ENCODE data around the gene C1R.

GRCh38 chr12:7073946-7074345 lies 18.3 kb downstream of the C1R start:
- TF ChIP-seq CTCF (IDR thresholded peaks at IDR 0.05), result no peak
- no peak for TF ChIP-seq POLR2A (IDR thresholded peaks at IDR 0.05)

Measured in heart left ventricle (tissue), 13 donors.